Lung (tissue), 16 donors: ENCODE results near the gene ZNF569. TPM values are rescaled to one million over a fixed set of nuclear protein-coding genes. Genes with fewer than 3 reads are reported as not detected.

Source experiments
- ATAC-seq: fragments of 200-7000 bp; cut with Tn5 transposase; one replicate; pipeline ENCODE4 v1.9.1; 2020; ENCODE audit warnings: moderate number of reproducible peaks; ENCODE audit not compliant: insufficient read depth, low FRiP score
- DNase-seq, 3 donors: peaks; one replicate each; pipeline ENCODE4 v3.0.0-alpha.2; 2013 to 2017
- H3K27ac ChIP-seq, 2 donors: one replicate each; pipeline ENCODE4 v1.5.1; 2013; ENCODE audit warnings: mild to moderate bottlenecking in 2 of 2, moderate library complexity in 2 of 2, control low read depth in 1 of 2, inconsistent platforms in 1 of 2, low read depth in 1 of 2, low read length in 1 of 2
- H3K27me3 ChIP-seq, 3 donors: one replicate each; pipeline ENCODE4 v1.5.1; 2013; ENCODE audit warnings: low read length in 2 of 3; ENCODE audit not compliant: control insufficient read depth in 3 of 3, insufficient read depth in 3 of 3
- H3K36me3 ChIP-seq, 4 donors: one replicate each; pipeline ENCODE4 v1.5.1; 2013; ENCODE audit warnings: low read length in 4 of 4, mild to moderate bottlenecking in 1 of 4, moderate library complexity in 1 of 4; ENCODE audit not compliant: control insufficient read depth in 4 of 4, insufficient read depth in 4 of 4
- H3K4me1 ChIP-seq, 5 donors: one replicate each; pipeline ENCODE4 v1.5.1; 2013; ENCODE audit warnings: low read length in 5 of 5, mild to moderate bottlenecking in 2 of 5, moderate library complexity in 1 of 5; ENCODE audit not compliant: control insufficient read depth in 5 of 5, insufficient read depth in 5 of 5
- H3K4me3 ChIP-seq: one replicate; pipeline ENCODE4 v1.5.1; 2013; ENCODE audit warnings: mild to moderate bottlenecking, control low read depth, moderate library complexity
- H3K9ac ChIP-seq, 2 donors: one replicate each; pipeline ENCODE4 v1.5.1; 2013; ENCODE audit warnings: low read length in 2 of 2, control low read depth in 1 of 2; ENCODE audit not compliant: insufficient read depth in 1 of 2
- H3K9me3 ChIP-seq, 4 donors: one replicate each; pipeline ENCODE4 v1.5.1; 2013; ENCODE audit warnings: low read length in 3 of 4, mild to moderate bottlenecking in 1 of 4, moderate library complexity in 1 of 4; ENCODE audit not compliant: control insufficient read depth in 4 of 4, insufficient read depth in 3 of 4
- CTCF ChIP-seq: IDR thresholded peaks from 2 replicates; pipeline ENCODE4 v1.5.1; 2012; ENCODE audit warnings: mild to moderate bottlenecking; ENCODE audit errors: control extremely low read depth, extremely low read depth
- WGBS, 2 donors: extraction: QIAGEN DNeasy Blood & Tissue Kit; methylation state at CpG; one replicate each; pipeline ENCODE4 v1.1.7; 2013; 5-methylcytosine and 5-hydroxymethylcytosine counted together
- long read RNA-seq, 5 donors: transcript quantifications; one replicate each; lab custom pipeline, GENCODE V29; 2026
- polyA plus RNA-seq, 2 donors: library from polyadenylated mRNA; stranded (reverse); fragments of 200-250 nt; gene quantifications; one replicate each; pipeline ENCODE4 v1.2.1, GENCODE V29; 2013
- total RNA-seq, 2 donors: library from RNA; depleted of rRNA in 1 of 2; stranded (reverse); fragments of >200 nt in 1 of 2; gene quantifications; one replicate each; pipeline ENCODE4 v1.2.1, GENCODE V29; 2014 to 2021
- donor health status: control.
- donor health status: control.
- donor health status: Bipolar disorder and iron deficiency.
- donor health status: healthy.
- donor health status: DM: yes; HTN: yes; CAD: no.

ZNF569 gene
- 10 to 100 TPM in 1 of 2 donors, 1 to 10 TPM in 1; 3.3 to 10.1 TPM for total RNA-seq
- 1 to 10 TPM; 1.2 to 1.9 TPM for polyA plus RNA-seq
- long read RNA-seq, donor 1, full-length matches to known transcripts = 1 of 1 reads
- long read RNA-seq, donor 1, partial matches to known transcripts = 0 of 1 reads
- long read RNA-seq, donor 1, other reads (novel, unspliced or antisense) = 0 of 1 reads
- long read RNA-seq, donor 2 = 0 reads
- long read RNA-seq, donor 3 = 0 reads
- long read RNA-seq, donor 4, full-length matches to known transcripts = 1 of 1 reads
- long read RNA-seq, donor 4, partial matches to known transcripts = 0 of 1 reads
- long read RNA-seq, donor 4, other reads (novel, unspliced or antisense) = 0 of 1 reads
- long read RNA-seq, donor 5, full-length matches to known transcripts = 1 of 1 reads
- long read RNA-seq, donor 5, partial matches to known transcripts = 0 of 1 reads
- long read RNA-seq, donor 5, other reads (novel, unspliced or antisense) = 0 of 1 reads

GRCh38 chr19:37466798-37467607 lies at the start of gene ZNF569:
ZNF569 (minus strand) TSS chr19:37467444; CDS start chr19:37444921, 22,523 bp downstream.
- H3K9me3 ChIP-seq = peaks cover 0 to 12% (median 8%) of the 10 kb centered on the region in 4 donors
- ATAC-seq (peak; percentile 84), DNase-seq (peak; percentile 93 to 97 (median 96))
- peaks cover 2 to 38% (median 25%) of the 10 kb centered on the region in 4 donors for H3K36me3 ChIP-seq
- peak within 1 kb of the TSS; percentile 89 for H3K4me3 ChIP-seq
- H3K27ac ChIP-seq = peak within 1 kb of the TSS; percentile 89 to 93
- H3K9ac ChIP-seq = peak within 1 kb of the TSS; percentile 89 to 93
- H3K27me3 ChIP-seq = no peaks in the 10 kb centered on the region
- no peak for TF ChIP-seq CTCF
- H3K4me1 ChIP-seq = peaks cover 0 to 12% (median 8%) of the 10 kb centered on the region in 5 donors
- WGBS, 2 donors = 0% methylated on average over 61 to 62 of the region's 62 CpGs

GRCh38 chr19:37513397-37513796 lies 46.2 kb upstream of the ZNF569 start:
- H3K27me3 ChIP-seq = no peaks in the 10 kb centered on the region
- H3K4me1 ChIP-seq = no peaks in the 10 kb centered on the region
- no peak for DNase-seq
- WGBS, 2 donors = 37 to 56% methylated on average over 2 of the region's 2 CpGs
- TF ChIP-seq CTCF = no peak
- ATAC-seq = no peak
- no peak overlapping the region for H3K9ac ChIP-seq
- H3K4me3 ChIP-seq = no peak overlapping the region
- H3K27ac ChIP-seq = no peak overlapping the region
- H3K9me3 ChIP-seq = peaks cover 0 to 20% (median 0%) of the 10 kb centered on the region in 4 donors
- peaks cover 2 to 20% (median 6%) of the 10 kb centered on the region in 4 donors for H3K36me3 ChIP-seq

GRCh38 chr19:37511821-37512220 lies 44.6 kb upstream of the ZNF569 start:
- no peak overlapping the region for H3K27ac ChIP-seq
- peaks cover 2 to 13% (median 6%) of the 10 kb centered on the region in 4 donors for H3K36me3 ChIP-seq
- TF ChIP-seq CTCF = no peak
- H3K9ac ChIP-seq = no peak overlapping the region
- H3K9me3 ChIP-seq = peaks cover 0 to 23% (median 0%) of the 10 kb centered on the region in 4 donors
- H3K4me3 ChIP-seq = no peak overlapping the region
- H3K27me3 ChIP-seq = no peaks in the 10 kb centered on the region
- peaks cover 0 to 6% (median 2%) of the 10 kb centered on the region in 5 donors for H3K4me1 ChIP-seq
- 90 to 95% methylated on average over 3 of the region's 3 CpGs for WGBS, 2 donors
- ATAC-seq (no peak), DNase-seq (no peak)
